ENCODE results near the gene MTCL3.

GRCh38 chr6:127484212-127484863 is 34.8 kb downstream of the MTCL3 start:
- TF ChIP-seq, protein P1, sequence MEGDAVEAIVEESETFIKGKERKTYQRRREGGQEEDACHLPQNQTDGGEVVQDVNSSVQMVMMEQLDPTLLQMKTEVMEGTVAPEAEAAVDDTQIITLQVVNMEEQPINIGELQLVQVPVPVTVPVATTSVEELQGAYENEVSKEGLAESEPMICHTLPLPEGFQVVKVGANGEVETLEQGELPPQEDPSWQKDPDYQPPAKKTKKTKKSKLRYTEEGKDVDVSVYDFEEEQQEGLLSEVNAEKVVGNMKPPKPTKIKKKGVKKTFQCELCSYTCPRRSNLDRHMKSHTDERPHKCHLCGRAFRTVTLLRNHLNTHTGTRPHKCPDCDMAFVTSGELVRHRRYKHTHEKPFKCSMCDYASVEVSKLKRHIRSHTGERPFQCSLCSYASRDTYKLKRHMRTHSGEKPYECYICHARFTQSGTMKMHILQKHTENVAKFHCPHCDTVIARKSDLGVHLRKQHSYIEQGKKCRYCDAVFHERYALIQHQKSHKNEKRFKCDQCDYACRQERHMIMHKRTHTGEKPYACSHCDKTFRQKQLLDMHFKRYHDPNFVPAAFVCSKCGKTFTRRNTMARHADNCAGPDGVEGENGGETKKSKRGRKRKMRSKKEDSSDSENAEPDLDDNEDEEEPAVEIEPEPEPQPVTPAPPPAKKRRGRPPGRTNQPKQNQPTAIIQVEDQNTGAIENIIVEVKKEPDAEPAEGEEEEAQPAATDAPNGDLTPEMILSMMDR (conservative IDR thresholded peaks at IDR 0.05; ENCODE audit: low read depth, low read length): no peak
- no peak for TF ChIP-seq EZH2 (IDR thresholded peaks at IDR 0.05; ENCODE audit: borderline replicate concordance, low read depth, low read length, poor library complexity, severe bottlenecking)
